Globus pallidus (tissue), 1 donor: ENCODE measurements around the gene FAM13B.
"Not testable (repeated sequence)": the region's sequence is repeated elsewhere in the genome, so short reads cannot be mapped to it uniquely, and the experiment has no call there.

Source experiments
- DNase-seq: peaks from one replicate; pipeline ENCODE4 v3.0.0-alpha.2; 2015; ENCODE audit warnings: low spot score

The FAM13B gene

GRCh38 chr5:138033907-138034306 is 1.0 kb upstream of the FAM13B start:
- no peak for DNase-seq

- no peak for DNase-seq
Observed at GRCh38 chr5:138033386-138033808, 518 bp upstream of the FAM13B start.

DNA sequence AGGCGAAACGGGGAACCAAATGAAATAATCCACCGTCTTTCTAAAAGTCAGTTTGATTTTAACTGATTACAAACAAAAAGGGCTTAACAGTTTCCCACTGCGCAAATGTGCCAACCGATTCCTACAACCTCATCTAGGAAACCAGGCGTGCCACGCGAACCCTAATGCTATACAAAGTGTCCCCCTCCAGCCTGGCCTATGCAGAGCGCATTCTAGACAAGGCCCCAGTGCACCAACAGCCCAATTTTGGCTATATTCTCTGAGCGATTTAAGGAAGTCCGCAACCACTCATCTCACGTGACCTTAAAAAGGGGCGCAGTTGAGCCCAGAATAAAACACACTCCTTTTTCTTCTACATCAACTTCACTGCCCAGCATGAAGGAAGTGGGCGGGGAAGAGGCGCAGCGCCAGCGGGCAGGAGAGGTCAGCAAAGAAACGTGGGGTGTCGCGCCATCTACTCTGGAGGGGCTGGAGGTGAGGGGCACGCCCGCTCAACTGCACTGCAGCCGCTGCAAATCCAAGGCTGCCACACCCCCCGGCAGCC is 779 bp downstream of the FAM13B start:
- DNase-seq = peak; percentile 75

GRCh38 chr5:138029944-138030343 is 2.9 kb downstream of the FAM13B start:
- DNase-seq = no peak

- DNase-seq = no peak
Observed at GRCh38 chr5:138029501-138029900, 3.4 kb downstream of the FAM13B start.

DNA sequence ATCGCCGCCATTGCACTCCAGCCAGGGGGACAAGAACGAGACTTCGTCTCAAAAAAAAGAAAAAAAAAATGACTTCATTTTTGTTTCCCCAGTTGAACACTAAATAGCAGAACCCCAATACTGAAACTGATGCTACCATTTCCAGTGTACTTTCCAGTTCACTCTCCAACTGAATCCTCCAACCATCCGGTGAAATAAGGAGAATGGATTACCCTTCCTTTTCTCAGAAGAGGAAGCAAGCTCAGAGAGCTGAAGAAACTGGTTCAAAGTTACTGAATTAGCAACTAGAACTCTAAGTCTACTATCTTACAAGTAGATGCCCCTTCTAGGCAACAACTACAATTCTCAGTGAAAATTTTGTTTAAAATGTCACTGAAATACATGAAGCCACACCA is 3.9 kb downstream of the FAM13B start:
- no peak for DNase-seq

DNA sequence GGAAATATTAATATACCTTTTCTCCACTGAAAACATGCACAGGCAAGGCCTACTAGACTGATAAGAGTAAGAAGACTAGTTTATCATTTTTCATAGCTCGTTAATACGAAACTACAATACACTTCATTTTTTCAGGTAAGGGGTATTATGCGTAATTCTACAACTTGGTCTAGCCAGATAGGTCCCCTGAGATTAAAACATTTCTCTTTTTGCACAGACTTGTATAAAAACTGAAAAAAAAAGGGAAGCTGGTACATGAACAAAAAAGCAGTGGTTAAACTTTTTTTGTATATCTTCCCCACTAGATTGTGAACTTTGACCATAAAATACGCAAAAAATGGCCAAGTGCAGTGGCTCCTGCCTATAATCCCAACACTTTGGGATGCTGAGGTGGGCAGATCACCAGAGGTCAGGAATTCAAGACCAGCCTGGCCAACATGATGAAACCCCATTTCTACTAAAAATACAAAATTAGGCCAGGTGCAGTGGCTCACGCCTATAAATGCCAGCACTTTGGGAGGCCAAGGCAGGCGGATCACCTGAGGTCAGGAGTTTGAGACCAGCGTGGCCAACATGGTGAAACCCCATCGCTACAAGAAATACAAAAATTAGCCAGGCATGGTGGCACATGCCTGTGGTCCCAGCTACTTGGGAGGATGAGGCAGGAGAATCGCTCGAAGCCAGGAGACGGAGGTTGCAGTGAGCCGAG is 4.5 kb downstream of the FAM13B start:
- not testable (repeated sequence) for DNase-seq

DNA sequence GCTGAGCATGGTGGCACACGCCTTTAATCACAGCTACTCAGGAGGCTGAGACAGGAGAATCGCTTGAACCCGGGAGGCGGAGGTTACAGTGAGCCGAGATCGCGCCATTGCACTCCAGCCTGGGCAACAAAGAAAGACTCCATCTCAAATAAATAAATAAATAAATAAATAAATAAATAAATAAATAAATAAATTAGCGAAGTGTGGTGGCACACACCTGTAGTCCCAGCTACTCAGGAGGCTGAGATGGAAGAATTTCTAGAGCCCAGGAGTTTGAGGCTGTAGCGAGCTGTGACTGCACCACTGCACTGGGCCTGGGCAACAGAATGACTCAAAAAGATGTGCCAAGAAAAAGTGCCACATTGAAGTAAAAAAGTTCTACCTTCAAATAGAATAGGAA is 6.1 kb downstream of the FAM13B start:
- DNase-seq = not testable (repeated sequence)

DNA sequence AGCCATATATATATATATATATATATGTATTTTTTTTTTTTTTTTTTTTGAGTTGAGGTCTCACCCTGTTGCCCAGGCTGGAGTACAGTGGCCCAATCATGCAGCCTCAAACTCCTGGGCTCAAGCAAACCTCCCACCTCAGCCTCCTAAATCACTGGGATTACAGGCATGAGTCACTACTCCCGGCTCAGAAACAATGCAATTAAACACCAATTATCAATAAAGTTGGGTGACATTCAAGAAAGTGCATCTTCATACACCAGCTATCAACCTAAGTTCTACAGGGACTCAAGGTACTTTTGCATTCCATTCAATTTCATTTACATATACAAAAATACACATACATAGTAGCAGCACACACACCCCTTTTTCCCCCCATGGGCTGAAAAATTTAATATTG is 7.6 kb downstream of the FAM13B start:
- no peak for DNase-seq

DNA sequence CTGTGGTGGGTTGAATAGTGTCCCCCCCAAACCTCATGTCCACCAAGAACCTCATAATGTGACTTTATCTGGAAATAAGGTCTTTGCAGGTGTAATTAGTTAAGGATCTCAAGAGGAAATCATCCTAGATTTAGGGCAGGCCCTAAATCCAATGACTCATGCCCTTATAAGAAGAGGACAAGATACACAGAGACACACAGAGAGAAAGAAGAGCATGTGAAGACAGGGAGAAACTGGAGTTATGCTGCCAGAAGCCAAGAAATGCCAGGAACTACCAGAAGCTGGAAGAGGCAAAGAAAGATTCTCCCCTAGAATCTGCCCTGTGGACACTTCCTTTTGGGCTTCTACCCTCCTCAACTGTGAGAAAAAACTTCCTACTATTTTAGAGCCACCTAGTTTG is 8.8 kb downstream of the FAM13B start:
- no peak for DNase-seq

- no peak for DNase-seq
Observed at GRCh38 chr5:138022912-138023311, 10.0 kb downstream of the FAM13B start.

DNA sequence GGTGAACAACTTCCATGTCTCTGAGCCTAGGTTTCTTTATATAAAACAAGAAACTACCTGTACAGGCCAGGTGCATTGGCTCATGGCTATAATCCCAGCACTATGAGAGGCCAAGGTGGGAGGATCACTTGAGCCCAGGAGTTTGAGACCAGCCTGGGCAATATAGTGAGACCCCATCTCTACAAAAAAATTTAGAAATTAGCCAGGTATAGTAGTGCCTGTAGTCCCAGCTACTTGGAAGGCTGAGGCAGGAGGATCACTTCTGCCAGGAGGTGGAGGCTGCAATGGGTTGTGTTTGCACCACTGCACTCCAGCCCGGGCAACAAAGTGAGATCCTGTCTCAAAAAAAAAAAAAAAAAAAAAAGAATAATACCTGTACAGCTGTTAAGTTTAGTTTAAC is 11.1 kb downstream of the FAM13B start:
- DNase-seq = no peak

DNA sequence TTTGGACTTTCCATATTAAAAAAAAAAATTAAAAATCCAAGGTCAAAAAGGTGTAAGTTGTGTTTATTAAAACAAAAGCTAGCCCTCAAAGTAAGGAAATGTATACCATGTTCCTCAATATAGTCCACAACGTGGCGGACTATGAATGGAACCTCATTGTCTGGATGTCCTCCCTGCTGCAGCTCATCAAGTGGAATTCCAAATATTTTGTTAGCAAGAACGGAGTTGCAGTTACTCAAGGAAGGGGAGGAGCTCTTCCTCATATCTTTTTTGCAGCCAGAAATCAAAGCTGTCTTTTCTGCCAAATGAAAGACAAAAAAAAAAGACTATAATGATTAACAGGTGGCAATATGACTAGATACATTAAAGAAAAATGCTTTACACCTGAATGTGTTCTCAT is 14.0 kb downstream of the FAM13B start:
- no peak for DNase-seq

DNA sequence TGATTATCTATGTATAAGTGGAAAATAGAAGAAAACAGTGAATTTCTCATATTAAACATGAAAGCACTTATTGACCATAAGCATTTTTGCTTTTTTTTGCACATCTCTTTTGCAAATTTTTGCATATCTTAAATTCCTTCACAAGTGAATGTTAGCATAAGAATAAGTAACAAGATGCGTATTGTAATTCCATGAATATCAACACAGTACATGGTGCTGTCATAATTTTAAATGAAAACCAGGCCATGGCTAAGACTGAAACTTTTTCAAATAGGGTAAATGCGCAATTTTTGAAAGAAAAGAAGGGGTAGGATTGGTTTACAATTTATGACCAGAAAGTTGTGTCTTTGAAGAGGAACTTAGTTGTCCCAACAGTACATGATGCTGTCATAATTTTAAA is 17.0 kb downstream of the FAM13B start:
- no peak for DNase-seq

- DNase-seq = no peak
Observed at GRCh38 chr5:138011991-138012390, 20.9 kb downstream of the FAM13B start.

GRCh38 chr5:138000102-138000723 is 32.7 kb downstream of the FAM13B start:
- DNase-seq = no peak

GRCh38 chr5:137997726-137998213 is 35.1 kb downstream of the FAM13B start:
- no peak for DNase-seq

GRCh38 chr5:137995749-137996128 is 37.1 kb downstream of the FAM13B start:
- DNase-seq = no peak

DNA sequence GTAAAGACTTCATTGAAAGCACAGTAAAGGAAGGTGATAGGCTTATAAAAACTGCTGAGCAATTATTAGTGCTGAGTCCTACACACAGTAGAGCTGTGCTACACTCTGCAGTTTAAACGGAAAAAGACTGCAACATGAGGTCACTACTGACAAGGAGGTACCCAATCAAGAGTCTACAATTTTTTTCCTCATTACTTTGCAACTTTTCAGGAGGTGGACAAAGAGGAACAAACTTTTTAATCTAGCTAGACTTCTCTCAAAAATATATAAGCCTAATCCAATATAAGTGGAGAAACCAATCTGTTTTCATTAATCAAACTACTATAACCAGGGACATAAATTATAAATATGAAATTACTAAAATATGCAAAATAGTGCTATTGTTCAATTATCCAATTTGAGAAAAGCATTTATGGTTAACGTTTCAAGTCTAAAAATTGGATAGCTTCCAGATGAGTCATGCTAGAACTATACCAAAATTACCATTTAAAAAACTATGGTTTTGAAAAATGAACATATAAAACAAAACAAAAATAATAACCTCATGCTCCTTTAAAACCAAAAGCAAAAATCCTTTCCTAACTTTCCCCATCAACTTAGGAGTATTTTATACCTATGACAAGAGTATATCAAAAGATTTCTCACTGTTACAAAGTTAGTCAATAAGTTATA is 37.7 kb downstream of the FAM13B start:
- peak; percentile 3 for DNase-seq

- no peak for DNase-seq
Observed at GRCh38 chr5:137994556-137994955, 38.3 kb downstream of the FAM13B start.

GRCh38 chr5:137989419-137989818 is 43.5 kb downstream of the FAM13B start:
- DNase-seq = no peak

- no peak for DNase-seq
Observed at GRCh38 chr5:137975208-137975607, 57.7 kb downstream of the FAM13B start.

GRCh38 chr5:137970384-137970783 is 62.5 kb downstream of the FAM13B start:
- DNase-seq = not testable (repeated sequence)
